ENCODE results near the gene E4F1.
A peak's percentile ranks its signal among the peaks of the same experiment; 100 is the strongest.

The E4F1 gene

GRCh38 chr16:2206780-2207433 lies 16.5 kb upstream of the E4F1 start:
- no peak for DNase-seq (ENCODE audit: low spot score)

- DNase-seq (ENCODE audit: low spot score), result no peak
These were observed 15.5 kb upstream of the E4F1 start for GRCh38 chr16:2207872-2208271.

GRCh38 chr16:2208308-2208707 lies 15.1 kb upstream of the E4F1 start:
- no peak for DNase-seq (ENCODE audit: low spot score)

- DNase-seq (ENCODE audit: low spot score), result no peak
These were observed 14.6 kb upstream of the E4F1 start for GRCh38 chr16:2208772-2209171.

- DNase-seq (ENCODE audit: low spot score), result no peak
These were observed 14.0 kb upstream of the E4F1 start for GRCh38 chr16:2209258-2210008.

GRCh38 chr16:2210009-2210332 lies 13.4 kb upstream of the E4F1 start:
- no peak for DNase-seq (ENCODE audit: low spot score)

- DNase-seq (ENCODE audit: low spot score), result no peak
These were observed 12.7 kb upstream of the E4F1 start, which contains the start of gene BRICD5 for GRCh38 chr16:2210386-2211365. Gene BRICD5 (minus strand): TSS chr16:2210863. CDS start chr16:2210833, 30 bp downstream.

- DNase-seq (ENCODE audit: low spot score), result no peak
These were observed 11.5 kb upstream of the E4F1 start for GRCh38 chr16:2211923-2212347.

GRCh38 chr16:2212362-2213324 lies 10.7 kb upstream of the E4F1 start:
- DNase-seq (ENCODE audit: low spot score), result no peak

GRCh38 chr16:2213817-2214718 lies 9.3 kb upstream of the E4F1 start:
- no peak for DNase-seq (ENCODE audit: low spot score)

- DNase-seq (ENCODE audit: low spot score), result no peak
These were observed 8.7 kb upstream of the E4F1 start, which contains the start of gene PGP for GRCh38 chr16:2214719-2214968. Gene PGP (minus strand): TSS chr16:2214840. CDS start chr16:2214777, 63 bp downstream.

- DNase-seq (ENCODE audit: low spot score), result no peak
These were observed 7.1 kb upstream of the E4F1 start for GRCh38 chr16:2216330-2216729.

- peak; percentile 64 for DNase-seq (ENCODE audit: low spot score)
These were observed 623 bp downstream of the E4F1 start for GRCh38 chr16:2223942-2224486.

GRCh38 chr16:2226245-2226793 lies 2.9 kb downstream of the E4F1 start:
- DNase-seq (ENCODE audit: low spot score), result peak; percentile 36

- DNase-seq (ENCODE audit: low spot score), result no peak
These were observed 3.5 kb downstream of the E4F1 start for GRCh38 chr16:2226918-2227317.

GRCh38 chr16:2228161-2228824 lies 4.9 kb downstream of the E4F1 start:
- no peak for DNase-seq (ENCODE audit: low spot score)

GRCh38 chr16:2229091-2229490 lies 5.7 kb downstream of the E4F1 start:
- no peak for DNase-seq (ENCODE audit: low spot score)

- no peak for DNase-seq (ENCODE audit: low spot score)
These were observed 6.3 kb downstream of the E4F1 start for GRCh38 chr16:2229632-2230250.

GRCh38 chr16:2230376-2230775 lies 7.0 kb downstream of the E4F1 start:
- no peak for DNase-seq (ENCODE audit: low spot score)

Measured in SW480 (cell line).